K562 (cell line): ENCODE results near the gene PROKR1.

Experiments
- BHLHE40 ChIP-seq: IDR thresholded peaks from 2 replicates; pipeline ENCODE4 v1.6.1; 2011; ENCODE audit warnings: low read length, improper control_type of control experiment
- CCAR2 ChIP-seq: fragments of 200-400 bp; formaldehyde crosslinking; IDR thresholded peaks from 2 replicates; pipeline ENCODE4 v1.6.1; 2017; ENCODE audit warnings: mild to moderate bottlenecking, low read depth, low read length
- ETV5 ChIP-seq: sonication (generic); formaldehyde crosslinking; IDR thresholded peaks from 2 replicates; pipeline ENCODE4 v1.4.0; 2020; ENCODE audit warnings: low read depth, mild to moderate bottlenecking, missing genetic modification reagents
- HCFC1 ChIP-seq: IDR thresholded peaks from 2 replicates; pipeline ENCODE4 v1.6.1; 2012; ENCODE audit warnings: low read depth, low read length, improper control_type of control experiment
- NRF1 ChIP-seq, 2 experiments: fragments of 450-650 bp; IDR thresholded peaks in 1 of 2; conservative IDR thresholded peaks in 1 of 2; 2 replicates each; pipeline ENCODE4 v1.6.1; 2014; ENCODE audit warnings: mild to moderate bottlenecking in 2 of 2
- POLR2A ChIP-seq: fragments of 450-650 bp; conservative IDR thresholded peaks from 2 replicates; pipeline ENCODE4 v1.6.1; 2016
- SRF ChIP-seq, 2 experiments: fragments of 250-450, 450-650 bp in 1 of 2; sonication (Bioruptor Pico) in 1 of 2; sonication (generic) in 1 of 2; formaldehyde crosslinking; IDR thresholded peaks; 2 replicates each; pipeline versions ENCODE4 v1.5.0 to v1.5.1; 2020 to 2022; ENCODE audit warnings: mild to moderate bottlenecking in 1 of 2, missing genetic modification reagents in 1 of 2
- THRAP3 ChIP-seq: fragments of 450-650 bp; IDR thresholded peaks from 2 replicates; pipeline ENCODE4 v1.6.1; 2016; ENCODE audit warnings: mild to moderate bottlenecking, inconsistent platforms, borderline replicate concordance
- TF ChIP-seq, protein P1 (sequence below), 2 experiments: fragments of 450-650 bp; formaldehyde crosslinking in 1 of 2; IDR thresholded peaks; 2 replicates each; pipeline versions ENCODE4 v1.4.0 to v1.6.1; 2014 to 2020; ENCODE audit warnings: mild to moderate bottlenecking in 2 of 2, borderline replicate concordance in 1 of 2, low read depth in 1 of 2
- TF ChIP-seq, protein P2 (sequence below), 3 experiments: IDR thresholded peaks in 2 of 3; conservative IDR thresholded peaks in 1 of 3; 2 replicates each; pipeline ENCODE4 v1.5.1; 2011 to 2012; ENCODE audit warnings: low read length in 3 of 3, mild to moderate bottlenecking in 3 of 3, control low read depth in 2 of 3, improper control_type of control experiment in 1 of 3, inconsistent platforms in 1 of 3, low read depth in 1 of 3, mixed read lengths in 1 of 3, moderate library complexity in 1 of 3; ENCODE audit not compliant: insufficient read depth in 2 of 3
- TF ChIP-seq, protein P3 (sequence below): fragments of 450-650 bp; formaldehyde crosslinking; IDR thresholded peaks from 2 replicates; pipeline ENCODE4 v1.4.0; 2022; ENCODE audit warnings: missing genetic modification characterization
- TF ChIP-seq, protein P4 (sequence below): fragments of 200-800 bp; sonication (Bioruptor generic); IDR thresholded peaks from 2 replicates; pipeline ENCODE4 v1.6.1; 2016; ENCODE audit warnings: missing genetic modification characterization, missing compliant biosample characterization

DNA sequence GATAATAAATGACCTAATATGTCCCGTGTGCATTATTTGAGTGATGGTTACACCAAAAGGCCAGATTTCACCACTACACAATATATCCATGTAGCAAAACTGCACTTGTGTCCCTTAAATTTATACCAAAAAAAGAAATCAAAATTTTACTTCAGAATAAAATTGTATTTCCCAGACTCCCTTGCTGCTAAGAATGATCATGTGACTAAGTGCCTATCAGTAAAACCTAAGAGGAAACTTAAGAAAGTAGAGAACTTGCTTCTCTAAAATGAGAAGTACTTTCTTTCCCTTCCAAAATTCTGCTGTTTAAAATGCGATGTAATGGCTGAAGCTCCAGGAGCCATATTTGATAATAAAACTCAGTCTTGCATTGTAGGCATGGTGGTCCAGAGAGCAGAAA, 24.0 kb downstream of the PROKR1 start:
- no peak for TF ChIP-seq CCAR2
- TF ChIP-seq POLR2A, result no peak
- TF ChIP-seq ETV5 (CRISPR knock-in tag), result no peak
- TF ChIP-seq, protein P1, sequence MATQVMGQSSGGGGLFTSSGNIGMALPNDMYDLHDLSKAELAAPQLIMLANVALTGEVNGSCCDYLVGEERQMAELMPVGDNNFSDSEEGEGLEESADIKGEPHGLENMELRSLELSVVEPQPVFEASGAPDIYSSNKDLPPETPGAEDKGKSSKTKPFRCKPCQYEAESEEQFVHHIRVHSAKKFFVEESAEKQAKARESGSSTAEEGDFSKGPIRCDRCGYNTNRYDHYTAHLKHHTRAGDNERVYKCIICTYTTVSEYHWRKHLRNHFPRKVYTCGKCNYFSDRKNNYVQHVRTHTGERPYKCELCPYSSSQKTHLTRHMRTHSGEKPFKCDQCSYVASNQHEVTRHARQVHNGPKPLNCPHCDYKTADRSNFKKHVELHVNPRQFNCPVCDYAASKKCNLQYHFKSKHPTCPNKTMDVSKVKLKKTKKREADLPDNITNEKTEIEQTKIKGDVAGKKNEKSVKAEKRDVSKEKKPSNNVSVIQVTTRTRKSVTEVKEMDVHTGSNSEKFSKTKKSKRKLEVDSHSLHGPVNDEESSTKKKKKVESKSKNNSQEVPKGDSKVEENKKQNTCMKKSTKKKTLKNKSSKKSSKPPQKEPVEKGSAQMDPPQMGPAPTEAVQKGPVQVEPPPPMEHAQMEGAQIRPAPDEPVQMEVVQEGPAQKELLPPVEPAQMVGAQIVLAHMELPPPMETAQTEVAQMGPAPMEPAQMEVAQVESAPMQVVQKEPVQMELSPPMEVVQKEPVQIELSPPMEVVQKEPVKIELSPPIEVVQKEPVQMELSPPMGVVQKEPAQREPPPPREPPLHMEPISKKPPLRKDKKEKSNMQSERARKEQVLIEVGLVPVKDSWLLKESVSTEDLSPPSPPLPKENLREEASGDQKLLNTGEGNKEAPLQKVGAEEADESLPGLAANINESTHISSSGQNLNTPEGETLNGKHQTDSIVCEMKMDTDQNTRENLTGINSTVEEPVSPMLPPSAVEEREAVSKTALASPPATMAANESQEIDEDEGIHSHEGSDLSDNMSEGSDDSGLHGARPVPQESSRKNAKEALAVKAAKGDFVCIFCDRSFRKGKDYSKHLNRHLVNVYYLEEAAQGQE (IDR thresholded peaks at IDR 0.05; ENCODE audit: borderline replicate concordance), result no peak
- TF ChIP-seq, protein P1 (CRISPR knock-in tag; IDR thresholded peaks at IDR 0.05; ENCODE audit: low read depth), result no peak
- TF ChIP-seq SRF (CRISPR knock-in tag; IDR thresholded peaks at IDR 0.05), result no peak
- TF ChIP-seq BHLHE40, result no peak
- TF ChIP-seq, protein P2, sequence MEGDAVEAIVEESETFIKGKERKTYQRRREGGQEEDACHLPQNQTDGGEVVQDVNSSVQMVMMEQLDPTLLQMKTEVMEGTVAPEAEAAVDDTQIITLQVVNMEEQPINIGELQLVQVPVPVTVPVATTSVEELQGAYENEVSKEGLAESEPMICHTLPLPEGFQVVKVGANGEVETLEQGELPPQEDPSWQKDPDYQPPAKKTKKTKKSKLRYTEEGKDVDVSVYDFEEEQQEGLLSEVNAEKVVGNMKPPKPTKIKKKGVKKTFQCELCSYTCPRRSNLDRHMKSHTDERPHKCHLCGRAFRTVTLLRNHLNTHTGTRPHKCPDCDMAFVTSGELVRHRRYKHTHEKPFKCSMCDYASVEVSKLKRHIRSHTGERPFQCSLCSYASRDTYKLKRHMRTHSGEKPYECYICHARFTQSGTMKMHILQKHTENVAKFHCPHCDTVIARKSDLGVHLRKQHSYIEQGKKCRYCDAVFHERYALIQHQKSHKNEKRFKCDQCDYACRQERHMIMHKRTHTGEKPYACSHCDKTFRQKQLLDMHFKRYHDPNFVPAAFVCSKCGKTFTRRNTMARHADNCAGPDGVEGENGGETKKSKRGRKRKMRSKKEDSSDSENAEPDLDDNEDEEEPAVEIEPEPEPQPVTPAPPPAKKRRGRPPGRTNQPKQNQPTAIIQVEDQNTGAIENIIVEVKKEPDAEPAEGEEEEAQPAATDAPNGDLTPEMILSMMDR (IDR thresholded peaks at IDR 0.05 in 2 of 3, conservative IDR thresholded peaks at IDR 0.05 in 1 of 3; ENCODE audit: insufficient read depth in 2 of 3, low read depth in 1 of 3, low read length in 3 of 3), result no peak
- TF ChIP-seq, protein P3, sequence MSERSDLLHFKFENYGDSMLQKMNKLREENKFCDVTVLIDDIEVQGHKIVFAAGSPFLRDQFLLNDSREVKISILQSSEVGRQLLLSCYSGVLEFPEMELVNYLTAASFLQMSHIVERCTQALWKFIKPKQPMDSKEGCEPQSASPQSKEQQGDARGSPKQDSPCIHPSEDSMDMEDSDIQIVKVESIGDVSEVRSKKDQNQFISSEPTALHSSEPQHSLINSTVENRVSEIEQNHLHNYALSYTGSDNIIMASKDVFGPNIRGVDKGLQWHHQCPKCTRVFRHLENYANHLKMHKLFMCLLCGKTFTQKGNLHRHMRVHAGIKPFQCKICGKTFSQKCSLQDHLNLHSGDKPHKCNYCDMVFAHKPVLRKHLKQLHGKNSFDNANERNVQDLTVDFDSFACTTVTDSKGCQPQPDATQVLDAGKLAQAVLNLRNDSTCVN, result no peak
- no peak for TF ChIP-seq THRAP3
- TF ChIP-seq, protein P4, sequence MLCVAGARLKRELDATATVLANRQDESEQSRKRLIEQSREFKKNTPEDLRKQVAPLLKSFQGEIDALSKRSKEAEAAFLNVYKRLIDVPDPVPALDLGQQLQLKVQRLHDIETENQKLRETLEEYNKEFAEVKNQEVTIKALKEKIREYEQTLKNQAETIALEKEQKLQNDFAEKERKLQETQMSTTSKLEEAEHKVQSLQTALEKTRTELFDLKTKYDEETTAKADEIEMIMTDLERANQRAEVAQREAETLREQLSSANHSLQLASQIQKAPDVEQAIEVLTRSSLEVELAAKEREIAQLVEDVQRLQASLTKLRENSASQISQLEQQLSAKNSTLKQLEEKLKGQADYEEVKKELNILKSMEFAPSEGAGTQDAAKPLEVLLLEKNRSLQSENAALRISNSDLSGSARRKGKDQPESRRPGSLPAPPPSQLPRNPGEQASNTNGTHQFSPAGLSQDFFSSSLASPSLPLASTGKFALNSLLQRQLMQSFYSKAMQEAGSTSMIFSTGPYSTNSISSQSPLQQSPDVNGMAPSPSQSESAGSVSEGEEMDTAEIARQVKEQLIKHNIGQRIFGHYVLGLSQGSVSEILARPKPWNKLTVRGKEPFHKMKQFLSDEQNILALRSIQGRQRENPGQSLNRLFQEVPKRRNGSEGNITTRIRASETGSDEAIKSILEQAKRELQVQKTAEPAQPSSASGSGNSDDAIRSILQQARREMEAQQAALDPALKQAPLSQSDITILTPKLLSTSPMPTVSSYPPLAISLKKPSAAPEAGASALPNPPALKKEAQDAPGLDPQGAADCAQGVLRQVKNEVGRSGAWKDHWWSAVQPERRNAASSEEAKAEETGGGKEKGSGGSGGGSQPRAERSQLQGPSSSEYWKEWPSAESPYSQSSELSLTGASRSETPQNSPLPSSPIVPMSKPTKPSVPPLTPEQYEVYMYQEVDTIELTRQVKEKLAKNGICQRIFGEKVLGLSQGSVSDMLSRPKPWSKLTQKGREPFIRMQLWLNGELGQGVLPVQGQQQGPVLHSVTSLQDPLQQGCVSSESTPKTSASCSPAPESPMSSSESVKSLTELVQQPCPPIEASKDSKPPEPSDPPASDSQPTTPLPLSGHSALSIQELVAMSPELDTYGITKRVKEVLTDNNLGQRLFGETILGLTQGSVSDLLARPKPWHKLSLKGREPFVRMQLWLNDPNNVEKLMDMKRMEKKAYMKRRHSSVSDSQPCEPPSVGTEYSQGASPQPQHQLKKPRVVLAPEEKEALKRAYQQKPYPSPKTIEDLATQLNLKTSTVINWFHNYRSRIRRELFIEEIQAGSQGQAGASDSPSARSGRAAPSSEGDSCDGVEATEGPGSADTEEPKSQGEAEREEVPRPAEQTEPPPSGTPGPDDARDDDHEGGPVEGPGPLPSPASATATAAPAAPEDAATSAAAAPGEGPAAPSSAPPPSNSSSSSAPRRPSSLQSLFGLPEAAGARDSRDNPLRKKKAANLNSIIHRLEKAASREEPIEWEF (CRISPR knock-in tag), result no peak
- TF ChIP-seq NRF1 (conservative IDR thresholded peaks at IDR 0.05 in 1 of 2, IDR thresholded peaks at IDR 0.05 in 1 of 2), result no peak
- TF ChIP-seq HCFC1, result no peak
